ENCODE data around the gene RASGRF2. TPM values are rescaled to one million over a fixed set of nuclear protein-coding genes. Genes with fewer than 3 reads are reported as not detected.

RASGRF2 gene
- total RNA-seq, 1 donor from 2014 or later, result 2.5 TPM

GRCh38 chr5:81230416-81230815, 270.3 kb downstream of the RASGRF2 start:
- Mint-ChIP-seq H3K27ac (ENCODE audit: unreplicated experiment) (no peak overlapping the region), H3K4me3 (ENCODE audit: unreplicated experiment) (no peak overlapping the region), H3K4me1 (ENCODE audit: unreplicated experiment) (peaks cover 13% of the 10 kb centered on the region), H3K9me3 (ENCODE audit: unreplicated experiment) (no peaks in the 10 kb centered on the region), H3K36me3 (ENCODE audit: low read depth, unreplicated experiment) (no peaks in the 10 kb centered on the region), H3K27me3 (ENCODE audit: unreplicated experiment) (peaks cover 3% of the 10 kb centered on the region)
- no peak for DNase-seq (ENCODE audit: low spot score)
- no peak for TF ChIP-seq CTCF (IDR thresholded peaks at IDR 0.05; ENCODE audit: unreplicated experiment)

GRCh38 chr5:81232464-81233079, 272.4 kb downstream of the RASGRF2 start:
- Mint-ChIP-seq H3K9me3 (ENCODE audit: unreplicated experiment) (no peaks in the 10 kb centered on the region), H3K4me3 (ENCODE audit: unreplicated experiment) (no peak overlapping the region), H3K27ac (ENCODE audit: unreplicated experiment) (no peak overlapping the region), H3K27me3 (ENCODE audit: unreplicated experiment) (peaks cover 3% of the 10 kb centered on the region), H3K36me3 (ENCODE audit: low read depth, unreplicated experiment) (no peaks in the 10 kb centered on the region), H3K4me1 (ENCODE audit: unreplicated experiment) (peaks cover 13% of the 10 kb centered on the region)
- TF ChIP-seq CTCF (IDR thresholded peaks at IDR 0.05; ENCODE audit: unreplicated experiment), result no peak
- no peak for DNase-seq (ENCODE audit: low spot score)

GRCh38 chr5:81233080-81233634, 273.0 kb downstream of the RASGRF2 start, which contains the start of gene CKMT2:
Gene CKMT2 (plus strand): TSS chr5:81233322. CDS start chr5:81251133, 17,811 bp downstream.
- TF ChIP-seq CTCF (IDR thresholded peaks at IDR 0.05; ENCODE audit: unreplicated experiment), result no peak
- Mint-ChIP-seq H3K4me3 (ENCODE audit: unreplicated experiment) (peak within 1 kb of the TSS; percentile 79), H3K4me1 (ENCODE audit: unreplicated experiment) (peaks cover 13% of the 10 kb centered on the region), H3K9me3 (ENCODE audit: unreplicated experiment) (no peaks in the 10 kb centered on the region), H3K27ac (ENCODE audit: unreplicated experiment) (peak within 1 kb of the TSS; percentile 18), H3K27me3 (ENCODE audit: unreplicated experiment) (peaks cover 3% of the 10 kb centered on the region), H3K36me3 (ENCODE audit: low read depth, unreplicated experiment) (no peaks in the 10 kb centered on the region)
- peak; percentile 59 for DNase-seq (ENCODE audit: low spot score)

- Mint-ChIP-seq H3K4me3 (ENCODE audit: unreplicated experiment) (no peak overlapping the region), H3K27me3 (ENCODE audit: unreplicated experiment) (peaks cover 3% of the 10 kb centered on the region), H3K36me3 (ENCODE audit: low read depth, unreplicated experiment) (no peaks in the 10 kb centered on the region), H3K27ac (ENCODE audit: unreplicated experiment) (peak overlapping the region; percentile 18), H3K4me1 (ENCODE audit: unreplicated experiment) (peaks cover 13% of the 10 kb centered on the region), H3K9me3 (ENCODE audit: unreplicated experiment) (no peaks in the 10 kb centered on the region)
- DNase-seq (ENCODE audit: low spot score), result no peak
- TF ChIP-seq CTCF (IDR thresholded peaks at IDR 0.05; ENCODE audit: unreplicated experiment), result no peak
These were observed 274.1 kb downstream of the RASGRF2 start for GRCh38 chr5:81234299-81234698.

GRCh38 chr5:81234801-81235200, 274.6 kb downstream of the RASGRF2 start:
- peaks cover 3% of the 10 kb centered on the region for H3K27me3 Mint-ChIP-seq (ENCODE audit: unreplicated experiment)
- peaks cover 13% of the 10 kb centered on the region for H3K4me1 Mint-ChIP-seq (ENCODE audit: unreplicated experiment)
- TF ChIP-seq CTCF (IDR thresholded peaks at IDR 0.05; ENCODE audit: unreplicated experiment), result no peak
- H3K9me3 Mint-ChIP-seq (ENCODE audit: unreplicated experiment), result no peaks in the 10 kb centered on the region
- no peak overlapping the region for H3K27ac Mint-ChIP-seq (ENCODE audit: unreplicated experiment)
- H3K36me3 Mint-ChIP-seq (ENCODE audit: low read depth, unreplicated experiment), result no peaks in the 10 kb centered on the region
- DNase-seq (ENCODE audit: low spot score), result no peak
- H3K4me3 Mint-ChIP-seq (ENCODE audit: unreplicated experiment), result no peak overlapping the region
